GM19328 (cell line): ENCODE measurements around the gene BRAF.
A peak's percentile ranks its signal among the peaks of the same experiment; 100 is the strongest.
"Not testable (repeated sequence)": the region's sequence is repeated elsewhere in the genome, so short reads cannot be mapped to it uniquely, and the experiment has no call there.

ENCODE experiments used
- ATAC-seq: cut with Tn5 transposase; IDR thresholded peaks from one replicate; pipeline ENCODE4 v1.9.1; 2021; ENCODE audit warnings: mild to moderate bottlenecking, moderate library complexity; ENCODE audit not compliant: unreplicated experiment

Gene BRAF

DNA sequence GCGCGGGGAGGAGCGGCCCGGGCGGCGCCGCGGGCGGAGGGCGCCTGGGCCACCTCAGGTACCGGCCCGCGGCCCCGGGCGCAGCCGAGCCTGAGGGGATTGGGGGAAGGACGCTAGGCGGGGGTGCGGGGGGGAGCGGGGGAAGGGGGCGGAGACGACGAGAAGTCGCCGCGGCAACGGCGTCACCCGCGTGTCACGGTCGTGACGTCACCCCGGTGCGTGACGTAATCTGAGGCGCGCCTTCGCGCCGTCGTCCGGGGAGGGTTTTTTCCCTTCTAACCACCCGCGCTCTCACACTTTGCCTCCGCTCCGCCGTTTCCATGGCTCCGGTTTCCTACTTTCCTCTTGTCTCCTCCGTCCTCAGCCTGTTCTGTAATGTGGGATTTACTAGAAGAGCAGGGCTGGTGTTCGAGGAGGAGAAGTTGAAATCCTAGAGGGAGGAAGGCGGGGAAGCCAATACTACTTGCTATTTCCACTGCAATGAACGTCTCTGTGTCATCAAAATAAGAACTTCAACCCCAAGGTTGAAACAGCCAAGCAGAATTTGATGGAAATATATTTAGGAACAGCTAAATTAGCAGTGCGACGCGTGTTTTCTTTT lies at the start of gene BRAF:
BRAF (minus strand) TSS at position 109 of the 601 bp plus-strand sequence. CDS start 226 bp downstream, outside the sequence.
- peak; percentile 45 for ATAC-seq

DNA sequence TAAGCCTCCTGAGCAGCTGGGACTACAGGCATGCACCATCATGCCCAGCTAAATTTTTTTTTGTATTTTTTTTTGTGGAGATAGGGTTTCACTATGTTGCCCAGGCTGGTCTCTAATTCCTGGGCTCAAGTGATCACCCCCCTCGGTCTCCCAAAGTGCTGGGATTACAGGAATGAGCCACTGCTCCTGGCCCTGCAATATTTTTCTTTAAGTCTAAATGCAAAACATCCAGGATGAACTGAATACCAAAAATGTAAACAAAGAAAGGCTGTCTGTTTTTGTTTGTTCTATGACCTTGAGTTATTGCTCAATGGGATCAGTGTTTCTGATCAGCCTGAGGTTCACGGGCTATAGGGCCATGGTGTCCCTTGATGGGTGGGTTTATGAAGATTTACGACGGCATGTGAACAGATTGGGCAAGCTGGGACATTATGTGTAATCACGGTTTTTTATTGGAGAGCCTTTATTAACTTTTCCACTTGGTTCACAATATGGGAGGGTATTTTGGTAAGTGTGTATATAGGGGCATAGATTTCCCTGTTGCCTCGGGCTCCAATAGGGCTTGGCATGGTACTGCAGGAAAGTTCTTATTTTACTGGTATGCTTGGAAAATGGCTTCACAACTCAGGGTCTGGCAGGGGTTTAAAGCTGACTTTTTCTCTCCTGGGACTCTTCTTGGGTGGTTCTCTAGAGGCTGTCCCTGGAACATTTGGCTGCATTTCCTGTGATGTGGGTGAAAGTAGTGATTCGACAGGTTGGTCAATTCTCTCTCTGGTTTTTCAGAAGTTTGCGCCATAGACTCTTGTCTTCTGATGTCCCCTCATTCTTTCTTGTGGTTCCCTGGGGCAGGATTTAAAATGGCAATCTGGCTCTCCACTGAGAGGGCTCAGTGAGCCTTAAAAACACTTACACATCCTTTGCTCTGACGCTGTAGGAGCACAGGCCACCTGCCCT lies 48.4 kb upstream of the BRAF start:
- no peak for ATAC-seq

DNA sequence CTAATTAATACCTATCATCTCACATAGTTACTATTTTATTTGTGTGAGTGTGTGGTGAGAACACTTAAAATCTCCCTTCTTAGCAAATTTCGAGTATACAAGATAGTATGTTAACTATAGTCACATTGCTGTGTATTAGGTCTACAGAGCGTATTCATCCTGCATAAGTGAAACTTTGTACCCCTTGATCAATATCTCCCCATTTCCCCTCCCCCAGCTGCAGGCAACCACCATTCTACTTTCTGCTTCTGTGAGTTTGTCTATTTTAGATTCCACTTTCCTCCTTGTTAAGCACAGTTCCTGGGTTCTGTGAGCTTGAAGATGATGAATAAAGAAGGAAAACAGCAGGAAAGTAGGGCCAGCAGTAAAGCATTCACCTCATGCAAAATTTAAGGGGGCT lies 47.6 kb upstream of the BRAF start:
- ATAC-seq, result no peak

DNA sequence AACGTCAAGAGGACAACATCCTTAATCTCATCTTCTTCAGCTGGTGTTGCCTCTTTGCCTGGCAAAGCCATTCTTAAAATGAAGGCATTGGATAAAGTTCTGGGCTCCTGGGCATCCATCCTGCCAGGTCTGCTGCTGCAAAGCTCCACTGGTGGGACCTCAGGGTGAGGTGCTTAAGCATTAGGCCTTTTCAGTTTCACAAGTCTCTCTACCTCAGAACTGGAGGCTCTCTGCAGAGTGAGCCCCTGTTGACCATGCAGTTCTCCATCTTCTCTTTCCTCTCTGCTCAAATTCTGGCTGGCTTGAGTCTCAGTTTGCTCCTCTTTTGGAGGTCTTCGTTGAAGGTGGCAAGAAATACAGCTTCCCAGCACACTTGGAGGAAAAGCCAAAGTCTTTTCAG lies 42.7 kb upstream of the BRAF start:
- ATAC-seq, result no peak

DNA sequence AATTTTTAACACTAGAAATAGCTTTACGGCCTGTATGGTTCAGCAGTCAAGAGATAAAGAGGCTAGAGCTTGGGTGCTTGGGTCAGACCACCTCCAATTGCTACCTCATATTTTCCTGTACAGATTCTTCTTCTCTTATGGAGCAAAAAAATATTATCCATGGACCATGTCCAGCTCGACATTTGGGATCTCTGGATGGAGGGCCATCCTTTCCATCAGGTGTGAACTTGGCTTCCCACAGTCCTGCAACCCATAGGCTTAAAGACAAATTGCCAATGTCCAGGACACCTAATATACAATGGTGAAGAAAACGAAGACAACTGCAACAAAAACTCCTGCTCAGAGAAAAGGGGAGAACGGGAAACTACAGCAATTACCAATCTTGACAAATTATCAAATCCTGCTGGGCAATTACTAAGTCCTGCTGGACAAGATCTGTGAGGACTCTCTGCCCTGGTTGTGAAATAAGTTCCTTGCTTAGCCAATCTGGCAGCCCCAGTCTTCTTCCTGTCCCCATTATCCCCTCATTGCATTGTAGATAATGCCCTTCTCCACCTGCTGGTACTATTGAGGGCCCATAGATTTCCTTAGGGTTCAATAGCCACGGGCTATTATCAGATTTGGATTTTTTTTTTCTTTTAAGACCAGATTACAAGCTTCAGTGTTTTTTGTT lies 42.0 kb upstream of the BRAF start:
- no peak for ATAC-seq

DNA sequence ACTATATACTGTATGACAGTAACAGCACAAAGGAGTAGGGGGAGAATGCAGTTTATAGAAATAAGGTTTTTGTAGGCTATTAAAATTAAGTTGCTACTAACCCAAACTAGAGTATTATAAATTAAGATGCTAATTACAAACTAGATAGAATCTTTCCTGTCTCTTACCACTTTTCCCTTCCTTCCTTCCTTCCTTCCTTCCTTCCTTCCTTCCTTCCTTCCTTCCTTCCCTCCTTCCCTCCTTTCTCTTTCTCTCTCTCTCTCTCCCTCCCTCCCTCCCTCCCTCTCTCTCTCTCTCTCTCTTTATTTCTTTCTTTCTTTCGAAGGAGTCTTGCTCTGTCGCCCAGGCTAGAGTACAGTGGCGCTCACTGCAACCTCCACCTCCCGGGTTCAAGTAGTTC lies 36.4 kb upstream of the BRAF start:
- no peak for ATAC-seq

DNA sequence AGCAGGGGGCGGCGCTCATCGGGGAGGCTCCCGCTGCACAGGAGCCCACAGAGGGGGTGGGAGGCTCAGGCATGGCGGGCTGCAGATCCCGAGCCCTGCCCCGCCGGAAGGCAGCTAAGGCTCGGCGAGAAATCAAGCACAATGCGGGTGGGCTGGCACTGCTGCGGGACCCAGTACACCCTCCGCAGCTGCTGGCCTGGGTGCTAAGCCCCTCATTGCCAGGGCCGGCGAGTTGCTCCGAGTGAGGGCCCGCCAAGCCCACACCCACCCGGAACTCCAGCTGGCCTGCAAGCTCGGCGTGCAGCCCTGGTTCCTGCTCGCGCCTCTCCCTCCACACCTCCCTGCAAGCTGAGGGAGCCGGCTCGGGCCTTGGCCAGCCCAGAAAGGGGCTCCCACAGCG lies 32.3 kb upstream of the BRAF start:
- not testable (repeated sequence) for ATAC-seq

DNA sequence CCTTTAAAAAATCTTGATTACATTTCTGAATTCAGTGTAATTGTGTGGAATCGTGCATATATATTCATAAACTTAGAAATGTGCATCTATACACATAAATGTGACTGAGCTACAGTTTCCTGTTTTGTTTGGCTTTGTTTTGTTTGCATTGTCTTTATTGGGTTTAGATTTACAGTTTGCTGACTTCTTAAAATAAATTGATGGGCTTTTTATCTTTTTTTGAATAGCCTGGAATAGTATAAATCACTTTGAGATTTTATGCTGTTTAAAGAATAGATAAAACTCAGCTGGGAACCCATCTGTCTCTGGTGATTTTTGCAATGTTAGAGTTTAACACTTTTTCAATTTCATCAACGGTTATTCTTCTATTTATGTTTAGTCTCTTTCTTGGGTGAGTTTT lies 21.2 kb upstream of the BRAF start:
- no peak for ATAC-seq

DNA sequence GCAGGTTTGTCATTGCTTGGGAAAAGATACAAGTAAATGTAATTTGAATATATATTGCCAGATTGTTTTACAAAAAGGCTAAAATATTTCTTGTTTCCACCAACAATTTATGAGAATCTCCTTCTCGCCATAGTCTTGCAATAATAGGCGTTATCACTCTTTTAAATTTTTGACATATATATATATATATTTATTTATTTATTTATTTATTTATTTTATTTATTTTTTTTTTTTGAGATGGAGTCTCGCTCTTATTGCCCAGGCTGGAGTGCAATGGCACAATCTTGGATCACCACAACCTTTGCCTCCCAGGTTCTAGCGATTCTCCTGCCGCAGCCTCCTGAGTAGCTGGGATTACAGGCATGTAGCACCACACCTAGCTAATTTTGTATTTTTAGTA lies 17.5 kb upstream of the BRAF start:
- ATAC-seq, result not testable (repeated sequence)

DNA sequence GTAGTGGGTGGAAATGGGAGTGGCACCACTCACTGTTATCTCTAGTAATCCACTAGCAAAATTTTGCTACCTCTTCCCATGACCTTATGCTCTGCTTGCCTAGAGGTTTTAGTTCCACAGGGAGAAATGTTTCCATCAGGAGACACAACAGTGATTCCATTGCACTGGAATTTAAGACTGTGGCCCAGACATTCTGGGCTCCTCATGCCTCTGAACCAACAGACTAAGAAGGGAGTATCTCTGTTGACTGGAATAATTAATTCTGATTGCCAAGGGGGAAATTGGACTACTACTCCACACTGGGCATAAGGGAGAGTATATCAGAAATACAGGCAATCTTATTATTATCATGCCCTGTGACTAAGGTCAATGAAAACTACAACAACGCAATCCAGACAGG lies 16.2 kb upstream of the BRAF start:
- no peak for ATAC-seq

DNA sequence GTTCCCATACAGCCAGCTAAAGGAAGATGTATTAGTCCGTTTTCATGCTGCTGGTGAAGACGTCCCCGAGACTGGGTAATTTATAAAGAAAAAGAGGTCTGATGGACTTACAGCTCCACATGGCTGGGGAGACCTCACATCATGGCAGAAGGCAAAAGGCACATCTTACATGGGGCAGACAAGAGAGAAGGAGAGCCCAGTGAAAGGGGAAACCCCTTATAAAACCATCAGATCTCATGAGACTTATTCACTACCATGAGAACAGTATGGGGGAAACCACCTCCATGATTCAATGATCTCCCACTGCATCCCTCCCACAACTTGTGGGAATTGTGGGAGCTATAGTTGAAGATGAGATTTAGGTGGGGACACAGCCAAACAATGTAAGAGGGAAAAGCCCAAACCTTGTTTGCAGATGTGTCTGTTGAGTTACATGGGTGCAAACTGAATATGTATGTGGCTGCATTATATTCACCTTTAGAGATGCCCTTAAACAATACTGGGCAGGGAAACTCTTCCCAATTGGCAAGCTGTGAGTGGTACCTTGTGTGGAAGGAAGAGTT lies 13.1 kb upstream of the BRAF start:
- ATAC-seq, result no peak

DNA sequence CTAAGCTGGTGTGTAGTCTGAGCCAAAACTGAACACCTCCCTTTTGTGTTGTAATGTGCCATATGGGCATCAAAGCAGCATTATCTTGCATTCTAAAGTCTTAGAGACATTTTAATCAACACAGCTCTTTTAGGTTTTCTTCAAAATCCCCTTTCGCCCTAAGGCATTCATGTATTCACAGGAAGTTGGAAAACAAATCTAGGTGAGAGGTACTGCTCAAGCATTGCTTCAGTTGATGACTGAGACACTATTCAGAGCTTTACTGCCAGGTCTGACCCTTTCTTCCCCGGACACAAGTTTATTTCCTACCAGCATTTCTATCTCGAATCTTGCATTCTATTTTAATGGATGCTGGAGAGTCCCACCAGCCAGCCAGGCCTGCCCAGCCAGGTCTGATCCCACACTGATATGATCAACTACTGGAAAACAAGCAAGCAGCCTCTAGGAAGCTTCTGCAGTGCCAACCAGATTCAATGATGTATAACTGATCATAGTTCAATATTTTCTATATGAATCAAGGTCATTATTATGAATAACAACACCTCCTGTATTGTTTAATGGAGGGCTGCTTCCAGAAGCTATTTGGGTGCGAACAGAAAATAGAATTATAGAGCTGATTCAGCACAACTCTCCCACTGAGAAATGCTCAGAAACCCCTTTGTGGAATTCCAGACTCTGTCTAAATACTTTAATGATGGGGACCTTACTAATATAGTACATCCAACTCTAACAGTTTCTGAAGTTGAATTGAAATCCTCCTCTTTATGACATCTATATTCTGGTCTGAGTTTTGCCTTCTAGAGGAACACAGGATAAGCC lies 4.0 kb upstream of the BRAF start:
- ATAC-seq, result no peak

DNA sequence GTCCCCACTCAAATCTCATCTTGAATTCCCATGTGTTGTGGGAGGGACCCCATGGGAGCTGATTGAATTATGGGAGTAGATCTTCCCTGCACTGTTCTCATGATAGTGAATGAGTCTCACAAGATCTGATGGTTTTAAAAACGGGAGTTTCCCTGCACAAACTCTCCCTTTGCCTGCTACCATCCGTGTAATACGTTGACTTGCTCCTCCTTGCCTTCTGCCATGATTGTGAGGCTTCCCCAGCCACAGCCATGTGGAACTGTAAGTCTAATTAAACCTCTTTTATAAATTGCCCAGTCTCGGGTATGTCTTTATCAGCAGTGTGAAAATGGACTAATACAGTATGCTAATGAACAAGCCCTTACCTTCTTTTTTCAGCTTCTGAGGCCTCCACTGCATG lies 3.2 kb upstream of the BRAF start:
- not testable (repeated sequence) for ATAC-seq

DNA sequence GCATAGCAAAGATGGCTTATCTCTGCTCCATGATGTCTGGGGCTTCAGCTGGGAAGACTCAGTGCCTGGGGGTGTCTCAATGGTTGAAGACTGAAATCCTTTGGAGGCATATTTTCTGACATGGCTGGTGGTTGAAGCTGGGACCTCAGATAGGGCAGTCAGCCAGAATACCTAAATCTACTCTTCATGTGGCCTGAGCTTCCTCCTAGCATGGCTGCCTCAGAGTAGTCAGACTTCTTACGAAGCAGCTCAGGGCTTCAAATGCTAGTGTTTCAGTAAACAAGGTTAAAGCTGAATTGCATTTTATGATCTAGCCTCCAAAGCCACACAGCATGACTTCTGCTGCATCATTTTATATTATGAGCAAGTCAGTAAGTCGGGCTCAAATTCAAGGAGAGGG lies 2.6 kb upstream of the BRAF start:
- no peak for ATAC-seq

DNA sequence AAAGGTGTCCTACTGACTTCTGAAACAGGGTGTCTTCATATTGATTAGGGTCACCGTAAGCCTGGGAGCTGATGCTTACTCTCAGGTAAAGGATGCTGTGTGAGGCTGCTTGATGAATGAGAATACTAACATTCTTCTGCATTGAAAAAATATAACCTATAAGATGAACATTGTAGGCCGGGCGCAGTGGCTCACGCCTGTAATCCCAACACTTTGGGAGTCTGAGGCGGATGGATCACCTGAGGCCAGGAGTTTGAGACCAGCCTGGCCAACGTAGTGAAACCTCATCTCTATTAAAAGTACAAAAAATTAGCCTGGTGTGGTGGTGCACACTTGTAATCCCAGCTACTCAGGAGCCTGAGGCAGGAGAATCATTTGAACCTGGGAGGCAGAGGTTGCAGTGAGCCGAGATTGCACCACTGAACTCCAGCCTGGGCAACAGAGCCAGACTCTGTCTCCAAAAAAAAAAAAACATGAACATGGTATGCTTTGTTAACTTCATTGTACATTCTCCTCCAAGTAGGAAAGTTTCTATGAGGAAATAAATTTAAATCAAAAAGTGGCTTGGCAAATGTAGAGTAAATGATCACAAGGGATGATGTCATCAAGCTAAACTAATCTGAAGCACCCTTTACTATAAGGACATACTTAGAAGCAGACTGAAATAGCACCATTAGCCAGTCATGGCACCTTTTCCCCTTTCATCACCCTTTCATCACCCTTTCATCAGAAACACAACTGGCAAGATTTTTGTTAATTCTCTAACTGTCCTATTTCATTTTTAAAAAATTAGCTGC lies 1.5 kb upstream of the BRAF start:
- ATAC-seq, result no peak

DNA sequence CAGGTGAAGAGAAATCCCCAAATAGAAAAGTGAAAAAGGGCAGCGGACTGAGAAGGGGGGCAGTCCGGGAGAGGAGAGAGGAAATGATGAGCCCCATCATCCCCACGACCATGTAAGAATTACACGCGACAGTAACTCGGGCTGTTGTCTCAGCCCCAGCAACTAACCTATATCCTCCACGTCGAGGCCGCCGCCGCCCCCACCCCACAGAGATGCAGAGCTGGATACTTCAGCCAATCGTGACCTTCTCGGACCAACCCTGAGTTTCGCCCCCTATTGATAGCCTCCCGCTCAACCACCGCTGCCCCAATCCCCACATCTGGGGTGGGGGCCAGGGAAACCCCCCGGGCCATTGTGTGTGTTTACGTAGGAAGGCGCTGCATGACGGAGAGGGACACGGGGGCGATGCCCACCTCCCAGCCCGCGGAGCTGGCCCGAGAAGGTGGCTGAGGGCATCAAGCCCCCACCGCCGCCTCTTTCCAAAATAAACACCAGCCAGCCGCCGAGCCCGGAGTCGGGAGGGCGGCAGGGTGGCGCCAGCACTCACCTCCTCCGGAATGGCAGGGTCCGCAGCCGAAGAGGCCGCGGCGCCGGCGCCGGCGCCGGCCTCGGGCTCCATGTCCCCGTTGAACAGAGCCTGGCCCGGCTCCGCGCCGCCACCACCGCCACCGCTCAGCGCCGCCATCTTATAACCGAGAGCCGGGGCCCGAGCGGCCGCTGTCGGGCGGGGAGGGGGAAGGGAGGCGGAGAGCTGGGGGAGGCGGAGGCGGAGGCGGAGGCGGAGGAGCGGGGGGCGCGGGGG lies 509 bp downstream of the BRAF start:
- ATAC-seq, result peak; percentile 68

DNA sequence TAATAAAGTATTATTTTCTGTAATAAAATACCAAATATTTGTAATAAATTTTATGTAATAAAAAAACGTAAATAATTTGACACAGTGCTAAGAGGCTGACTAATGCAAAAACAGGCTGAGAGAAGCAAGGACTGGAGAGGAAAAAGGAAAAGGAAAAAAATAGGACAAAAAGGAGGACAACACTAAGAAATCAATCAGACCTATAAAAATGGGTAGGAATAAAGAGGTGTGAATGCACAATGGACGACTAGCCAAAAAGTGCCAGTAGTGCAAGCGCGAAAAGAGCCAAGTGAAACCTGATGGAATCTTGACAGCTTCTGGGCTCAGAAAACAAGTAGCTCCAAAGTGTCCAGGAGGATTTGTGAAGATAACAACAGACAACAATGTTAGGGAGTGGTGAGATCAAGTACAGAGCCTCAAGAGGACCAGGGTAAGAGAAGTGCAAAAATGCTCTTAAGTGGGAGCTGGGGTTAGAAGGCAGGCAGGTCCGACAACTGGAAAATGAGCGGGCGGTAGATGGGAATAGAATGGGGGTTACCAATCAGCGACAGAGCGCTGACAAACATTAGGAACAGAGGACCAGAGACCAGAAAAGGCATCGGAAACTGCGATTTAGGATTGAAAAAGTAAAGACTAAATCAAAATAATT lies 1.2 kb downstream of the BRAF start:
- peak; percentile 1 for ATAC-seq

DNA sequence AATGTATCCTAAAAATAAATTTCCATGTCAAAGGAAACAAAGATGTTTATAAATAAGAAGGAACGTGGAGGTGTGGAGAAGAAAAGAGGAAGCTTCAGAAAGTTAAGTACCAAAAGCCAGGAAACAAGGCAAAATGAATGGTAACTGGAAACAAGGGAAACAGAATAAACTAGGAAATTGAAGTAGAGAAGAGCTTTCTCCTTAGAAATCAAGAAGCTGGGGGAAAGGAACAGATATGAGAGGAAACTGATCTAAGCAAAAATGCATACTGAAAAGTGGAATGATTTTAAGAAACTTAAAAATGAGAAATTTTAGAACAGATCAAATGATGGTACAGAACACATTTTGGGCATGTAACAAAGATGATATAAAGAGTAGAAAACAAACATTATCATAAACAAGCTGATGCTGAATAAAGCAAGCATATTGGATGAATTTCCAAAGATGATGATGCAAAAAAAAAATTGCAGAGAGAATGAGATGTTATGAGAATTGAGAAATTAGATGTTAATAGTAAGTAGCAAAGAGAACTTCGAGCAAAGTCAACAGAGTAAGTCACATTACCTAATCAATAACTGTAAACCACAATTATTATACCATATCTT lies 1.9 kb downstream of the BRAF start:
- ATAC-seq, result no peak
